ENCODE results near the gene GTF2H2. TPM values are rescaled to one million over a fixed set of nuclear protein-coding genes. Genes with fewer than 3 reads are reported as not detected.
"Not testable (repeated sequence)": the region's sequence is repeated elsewhere in the genome, so short reads cannot be mapped to it uniquely, and the experiment has no call there.

GTF2H2 gene
- total and polyA plus RNA-seq, 2 of the 4 experiments (the other 2 are of a cell fraction) = 13.9 to 18.1 TPM

DNA sequence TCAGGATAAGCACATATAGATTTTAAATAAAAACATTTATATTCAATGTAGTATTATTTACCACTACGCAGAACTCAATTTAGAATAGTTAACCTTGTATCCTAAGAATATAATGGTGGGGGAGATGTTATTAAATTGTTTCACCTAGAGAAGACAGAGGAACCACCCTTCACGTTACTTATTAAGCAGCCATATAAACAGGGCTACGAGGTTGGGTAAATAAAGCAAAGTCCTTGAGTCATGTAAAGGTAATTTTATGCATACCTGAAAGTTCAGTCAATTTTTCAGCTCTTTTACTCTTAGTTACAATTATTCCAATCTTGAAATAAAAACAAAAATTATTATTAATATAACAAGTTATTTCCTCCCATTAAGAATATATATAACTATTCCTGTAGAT, 8.1 kb downstream of the GTF2H2 start:
- H3K4ac ChIP-seq (ENCODE audit: low read depth, low read length); H2AK9ac ChIP-seq (replicated peaks; ENCODE audit: low read depth, low read length, poor library complexity); intact Hi-C loops (cut with micrococcal nuclease); H3K27me3 ChIP-seq (ENCODE audit: control insufficient read depth, insufficient read depth, low read length); H3K79me1 ChIP-seq (ENCODE audit: low read depth in 1 of 2, low read length in 2 of 2); H3K23ac ChIP-seq (ENCODE audit: low read depth, low read length); H2AFZ ChIP-seq (replicated peaks; ENCODE audit: low read length, poor library complexity); H3K56ac ChIP-seq (ENCODE audit: extremely low read depth, insufficient read depth, low read length); ATAC-seq (ENCODE audit: low read depth); H3K4me2 ChIP-seq (ENCODE audit: low read depth, low read length); H3K27ac ChIP-seq (ENCODE audit: insufficient read depth, low read length); H3K4me3 ChIP-seq (ENCODE audit: insufficient read depth, low read depth, low read length); H2AK5ac ChIP-seq (ENCODE audit: low read depth, low read length); H2BK15ac ChIP-seq (ENCODE audit: low read depth, low read length); H4K91ac ChIP-seq (ENCODE audit: insufficient read depth, low read depth, low read length); H3K4me1 ChIP-seq (ENCODE audit: control insufficient read depth, insufficient read depth, low read length); DNase-seq; H3K14ac ChIP-seq (replicated peaks; ENCODE audit: low read depth, low read length); H4K8ac ChIP-seq (ENCODE audit: low read depth in 2 of 2, low read length in 2 of 2); H3K9ac ChIP-seq (ENCODE audit: low read depth, low read length); H2BK5ac ChIP-seq (ENCODE audit: low read depth, low read length, poor library complexity, severe bottlenecking); H4K20me1 ChIP-seq (ENCODE audit: insufficient read depth, low read length); H3K36me3 ChIP-seq (ENCODE audit: control insufficient read depth, insufficient read depth, low read length); H2BK120ac ChIP-seq (ENCODE audit: low read depth, low read length); POLR2A ChIA-PET (ENCODE audit: unreplicated experiment); dilution Hi-C loops (cut with HindIII; ENCODE audit: low sequenced_read_pairs, unreplicated experiment); H3K9me1 ChIP-seq (ENCODE audit: insufficient read depth, low read length); H3K9me3 ChIP-seq (ENCODE audit: control insufficient read depth, insufficient read depth, low read length); H4K5ac ChIP-seq (ENCODE audit: low read depth, low read length); BruUV-seq (replicated peaks); H3K18ac ChIP-seq (ENCODE audit: low read depth, low read length); in situ Hi-C loops (cut with MboI; ENCODE audit: low sequenced_read_pairs); H2BK20ac ChIP-seq (ENCODE audit: low read depth, low read length); CTCF ChIA-PET: not testable (repeated sequence)
- WGBS, 2 experiments (ENCODE audit: extremely low coverage in 2 of 2, insufficient read length in 1 of 2) = no CpG with 5 or more reads among the region's 3 CpGs

- H3K9me3 ChIP-seq (ENCODE audit: control insufficient read depth, insufficient read depth, low read length); H3K9me1 ChIP-seq (ENCODE audit: insufficient read depth, low read length); H3K36me3 ChIP-seq (ENCODE audit: control insufficient read depth, insufficient read depth, low read length); H4K91ac ChIP-seq (ENCODE audit: insufficient read depth, low read depth, low read length); POLR2A ChIA-PET (ENCODE audit: unreplicated experiment); H3K79me1 ChIP-seq (ENCODE audit: low read depth in 1 of 2, low read length in 2 of 2); DNase-seq; H4K20me1 ChIP-seq (ENCODE audit: insufficient read depth, low read length); H2BK15ac ChIP-seq (ENCODE audit: low read depth, low read length); H3K4me1 ChIP-seq (ENCODE audit: control insufficient read depth, insufficient read depth, low read length); H2AK5ac ChIP-seq (ENCODE audit: low read depth, low read length); H3K56ac ChIP-seq (ENCODE audit: extremely low read depth, insufficient read depth, low read length); H4K8ac ChIP-seq (ENCODE audit: low read depth in 2 of 2, low read length in 2 of 2); H2BK5ac ChIP-seq (ENCODE audit: low read depth, low read length, poor library complexity, severe bottlenecking); intact Hi-C loops (cut with micrococcal nuclease); CTCF ChIA-PET; ATAC-seq (ENCODE audit: low read depth); H3K9ac ChIP-seq (ENCODE audit: low read depth, low read length); H4K5ac ChIP-seq (ENCODE audit: low read depth, low read length); H2BK120ac ChIP-seq (ENCODE audit: low read depth, low read length); BruUV-seq (replicated peaks); H3K27ac ChIP-seq (ENCODE audit: insufficient read depth, low read length); H3K23ac ChIP-seq (ENCODE audit: low read depth, low read length); H2BK20ac ChIP-seq (ENCODE audit: low read depth, low read length); H3K27me3 ChIP-seq (ENCODE audit: control insufficient read depth, insufficient read depth, low read length); H3K4ac ChIP-seq (ENCODE audit: low read depth, low read length); H3K18ac ChIP-seq (ENCODE audit: low read depth, low read length); H2AFZ ChIP-seq (replicated peaks; ENCODE audit: low read length, poor library complexity); in situ Hi-C loops (cut with MboI; ENCODE audit: low sequenced_read_pairs); H3K14ac ChIP-seq (replicated peaks; ENCODE audit: low read depth, low read length); H3K4me3 ChIP-seq (ENCODE audit: insufficient read depth, low read depth, low read length); H3K4me2 ChIP-seq (ENCODE audit: low read depth, low read length); dilution Hi-C loops (cut with HindIII; ENCODE audit: low sequenced_read_pairs, unreplicated experiment); H2AK9ac ChIP-seq (replicated peaks; ENCODE audit: low read depth, low read length, poor library complexity): not testable (repeated sequence)
- no CpG with 5 or more reads among the region's 2 CpGs for WGBS, 2 experiments (ENCODE audit: extremely low coverage in 2 of 2, insufficient read length in 1 of 2)
Measured at GRCh38 chr5:71044808-71045207, 22.7 kb downstream of the GTF2H2 start.
